A673 (cell line): ENCODE data around the gene BFSP2.

Source experiments
- EZH2 ChIP-seq: fragments of 200-600 bp; sonication (generic); IDR thresholded peaks from 2 replicates; pipeline ENCODE4 v1.6.1; 2017; ENCODE audit warnings: borderline replicate concordance, low read depth, mild to moderate bottlenecking, mixed read lengths, antibody characterized with exemption, low read length; ENCODE audit not compliant: poor library complexity, severe bottlenecking
- TF ChIP-seq, protein P1 (sequence below): fragments of 300-800, 200-600 bp; sonication (generic); conservative IDR thresholded peaks from 2 replicates; pipeline ENCODE4 v1.5.1; 2017; ENCODE audit warnings: low read depth, mild to moderate bottlenecking, antibody characterized with exemption, low read length, moderate library complexity, mixed read lengths

DNA sequence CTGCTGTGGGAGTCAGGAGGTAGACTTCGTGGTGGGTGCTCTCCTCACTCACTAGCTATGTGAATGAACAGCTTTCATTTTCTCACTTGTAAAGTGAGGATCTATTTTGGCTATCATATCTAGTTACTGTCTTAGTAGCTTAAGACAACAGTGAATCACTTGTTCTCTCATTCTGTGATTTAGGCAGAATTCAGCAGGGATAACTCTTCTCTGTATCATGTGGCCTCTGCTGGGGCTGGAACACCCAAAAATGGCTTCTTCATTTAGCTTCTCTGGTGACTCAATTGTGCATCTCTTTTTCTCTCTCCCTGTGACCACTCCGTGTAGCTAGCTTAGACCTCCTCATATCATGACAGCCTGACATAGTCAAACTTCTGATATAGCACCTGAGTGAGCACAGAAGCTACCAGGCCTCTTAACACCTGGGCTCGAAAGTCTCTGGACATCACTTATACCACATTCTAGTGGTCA, 68.4 kb downstream of the BFSP2 start:
- TF ChIP-seq, protein P1, sequence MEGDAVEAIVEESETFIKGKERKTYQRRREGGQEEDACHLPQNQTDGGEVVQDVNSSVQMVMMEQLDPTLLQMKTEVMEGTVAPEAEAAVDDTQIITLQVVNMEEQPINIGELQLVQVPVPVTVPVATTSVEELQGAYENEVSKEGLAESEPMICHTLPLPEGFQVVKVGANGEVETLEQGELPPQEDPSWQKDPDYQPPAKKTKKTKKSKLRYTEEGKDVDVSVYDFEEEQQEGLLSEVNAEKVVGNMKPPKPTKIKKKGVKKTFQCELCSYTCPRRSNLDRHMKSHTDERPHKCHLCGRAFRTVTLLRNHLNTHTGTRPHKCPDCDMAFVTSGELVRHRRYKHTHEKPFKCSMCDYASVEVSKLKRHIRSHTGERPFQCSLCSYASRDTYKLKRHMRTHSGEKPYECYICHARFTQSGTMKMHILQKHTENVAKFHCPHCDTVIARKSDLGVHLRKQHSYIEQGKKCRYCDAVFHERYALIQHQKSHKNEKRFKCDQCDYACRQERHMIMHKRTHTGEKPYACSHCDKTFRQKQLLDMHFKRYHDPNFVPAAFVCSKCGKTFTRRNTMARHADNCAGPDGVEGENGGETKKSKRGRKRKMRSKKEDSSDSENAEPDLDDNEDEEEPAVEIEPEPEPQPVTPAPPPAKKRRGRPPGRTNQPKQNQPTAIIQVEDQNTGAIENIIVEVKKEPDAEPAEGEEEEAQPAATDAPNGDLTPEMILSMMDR, result no peak
- TF ChIP-seq EZH2, result no peak
